Immature natural killer cell (primary cell): ENCODE data around the gene ZNF768. TPM values are rescaled to one million over a fixed set of nuclear protein-coding genes. Genes with fewer than 3 reads are reported as not detected.
"Not testable (repeated sequence)": the region's sequence is repeated elsewhere in the genome, so short reads cannot be mapped to it uniquely, and the experiment has no call there.

Source experiments
- DNase-seq, 3 donors: peaks; one replicate each; pipeline ENCODE4 v3.0.0; 2022; ENCODE audit warnings: mixed read lengths in 1 of 3
- H3K27ac Mint-ChIP-seq, 6 donors: one replicate each; pipeline ENCODE4 v1.8.0; 2020; ENCODE audit warnings: mixed read lengths in 6 of 6, mild to moderate bottlenecking in 5 of 6, inconsistent platforms in 4 of 6, moderate library complexity in 3 of 6
- H3K27me3 Mint-ChIP-seq, 3 donors: one replicate each; pipeline ENCODE4 v1.8.0; 2020 to 2021; ENCODE audit warnings: low read depth in 3 of 3, mild to moderate bottlenecking in 3 of 3, mixed read lengths in 3 of 3, moderate library complexity in 3 of 3, inconsistent platforms in 1 of 3
- H3K36me3 Mint-ChIP-seq, 3 donors: one replicate each; pipeline ENCODE4 v1.8.0; 2020; ENCODE audit warnings: mixed read lengths in 3 of 3, inconsistent platforms in 2 of 3, mild to moderate bottlenecking in 2 of 3
- H3K4me1 Mint-ChIP-seq, 2 donors: one replicate each; pipeline ENCODE4 v1.8.0; 2020; ENCODE audit warnings: inconsistent platforms in 2 of 2, mild to moderate bottlenecking in 2 of 2, mixed read lengths in 2 of 2, moderate library complexity in 1 of 2
- H3K4me3 Mint-ChIP-seq, 5 donors: one replicate each; pipeline ENCODE4 v1.8.0; 2020; ENCODE audit warnings: mild to moderate bottlenecking in 5 of 5, mixed read lengths in 5 of 5, inconsistent platforms in 3 of 5, moderate library complexity in 3 of 5
- H3K9me3 Mint-ChIP-seq, 6 donors: one replicate each; pipeline ENCODE4 v1.8.0; 2020; ENCODE audit warnings: mild to moderate bottlenecking in 6 of 6, mixed read lengths in 6 of 6, inconsistent platforms in 4 of 6, moderate library complexity in 3 of 6
- polyA plus RNA-seq, 3 donors: library from polyadenylated mRNA; unstranded; fragments of 300-500 nt; fragmentation: Illumina TruSeq; gene quantifications; one replicate each; pipeline ENCODE4 v1.2.3, GENCODE V29; 2021

The ZNF768 gene
- polyA plus RNA-seq, 3 donors from 2014 or later: 0.15 to 1.7 (median 1.3) TPM

DNA sequence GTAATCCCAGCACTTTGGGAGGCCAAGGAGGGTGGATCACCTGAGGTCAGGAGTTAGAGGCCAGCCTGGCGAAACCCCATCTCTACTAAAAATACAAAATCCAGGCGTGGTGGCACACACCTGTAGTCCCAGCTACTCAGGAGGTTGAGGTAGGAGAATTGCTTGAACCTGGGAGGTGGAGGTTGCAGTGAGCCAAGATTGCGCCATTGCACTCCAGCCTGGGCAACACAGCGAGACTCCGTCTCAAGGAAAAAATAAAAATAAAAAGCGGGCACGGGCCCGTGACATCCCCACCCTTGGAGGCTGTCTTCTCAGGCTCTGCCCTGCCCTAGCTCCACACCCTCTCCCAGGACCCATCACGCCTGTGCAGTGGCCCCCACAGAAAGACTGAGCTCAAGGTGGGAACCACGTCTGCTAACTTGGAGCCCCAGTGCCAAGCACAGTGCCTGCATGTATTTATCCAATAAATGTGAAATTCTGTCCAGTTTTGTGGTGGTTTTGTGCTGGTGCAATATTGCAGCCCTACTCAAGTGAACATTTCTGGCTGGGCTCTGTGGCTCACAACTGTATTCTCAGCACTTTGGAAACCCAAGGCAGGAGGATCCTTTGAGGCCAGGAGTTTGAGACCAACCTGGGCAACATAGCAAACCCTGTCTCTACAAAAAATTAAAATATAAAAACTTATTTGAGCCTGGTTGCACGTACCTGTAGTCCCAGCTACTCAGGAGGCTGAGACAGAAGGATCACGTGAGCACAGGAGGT is 3.5 kb downstream of the ZNF768 start:
- not testable (repeated sequence) for H3K9me3 Mint-ChIP-seq
- peak overlapping the region in 1 of 5 donors; percentile 36 for H3K4me3 Mint-ChIP-seq
- H3K27ac Mint-ChIP-seq: peak overlapping the region in 3 of 6 donors; percentile 1 to 44 (median 29)

DNA sequence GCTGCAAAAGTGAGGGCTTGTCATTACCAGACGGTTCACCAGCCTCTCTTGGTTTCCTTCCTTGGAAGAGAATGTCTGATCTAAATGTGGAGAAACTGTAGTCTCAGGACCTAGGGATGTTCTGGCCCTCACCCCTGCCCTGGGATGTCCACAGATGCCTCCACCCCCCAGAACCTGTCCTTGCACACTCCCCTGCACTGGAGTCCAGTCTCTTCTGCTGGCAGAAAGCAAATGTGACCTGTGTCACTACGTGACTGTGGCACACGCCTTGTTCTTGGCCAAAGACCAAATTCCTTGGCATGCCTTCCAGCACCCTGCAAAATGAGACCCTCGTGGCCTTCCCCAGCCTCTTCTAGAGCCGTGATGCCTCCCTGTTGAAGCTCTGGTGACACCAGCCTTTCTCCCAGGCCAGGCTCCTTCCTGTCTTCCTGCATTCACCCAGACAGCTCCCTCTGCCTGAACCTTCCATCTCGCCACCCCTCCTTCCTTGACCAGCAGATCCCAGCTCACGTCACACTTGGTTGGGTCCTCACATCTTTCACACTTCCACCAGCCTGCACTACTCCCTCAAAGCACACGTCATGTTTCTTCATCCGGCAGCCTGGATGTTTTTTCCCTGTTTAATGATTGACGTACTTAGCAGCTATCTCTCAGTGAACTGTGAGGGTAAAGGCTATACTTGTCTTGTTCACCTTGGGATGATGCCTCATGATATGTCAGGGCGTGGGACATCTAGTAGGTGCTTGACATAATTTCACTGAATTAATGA is 4.3 kb downstream of the ZNF768 start:
- DNase-seq: no peak
- H3K9me3 Mint-ChIP-seq: no peaks in the 10 kb centered on the region
- peak overlapping the region in 5 of 6 donors; percentile 2 to 82 (median 44) for H3K27ac Mint-ChIP-seq
- peak overlapping the region in 2 of 5 donors; percentile 14 to 36 for H3K4me3 Mint-ChIP-seq
- peaks cover 26 to 28% of the 10 kb centered on the region in 2 donors for H3K4me1 Mint-ChIP-seq
- peaks cover 8 to 44% (median 27%) of the 10 kb centered on the region in 3 donors for H3K36me3 Mint-ChIP-seq
- H3K27me3 Mint-ChIP-seq: peaks cover 1 to 20% (median 18%) of the 10 kb centered on the region in 3 donors

More for the DNA sequence above, 3.5 kb downstream of the ZNF768 start:
- Mint-ChIP-seq H3K27me3 (peaks cover 1 to 20% (median 18%) of the 10 kb centered on the region in 3 donors), H3K36me3 (peaks cover 8 to 37% (median 27%) of the 10 kb centered on the region in 3 donors), H3K4me1 (peaks cover 29 to 36% of the 10 kb centered on the region in 2 donors)
- DNase-seq: not testable (repeated sequence)

DNA sequence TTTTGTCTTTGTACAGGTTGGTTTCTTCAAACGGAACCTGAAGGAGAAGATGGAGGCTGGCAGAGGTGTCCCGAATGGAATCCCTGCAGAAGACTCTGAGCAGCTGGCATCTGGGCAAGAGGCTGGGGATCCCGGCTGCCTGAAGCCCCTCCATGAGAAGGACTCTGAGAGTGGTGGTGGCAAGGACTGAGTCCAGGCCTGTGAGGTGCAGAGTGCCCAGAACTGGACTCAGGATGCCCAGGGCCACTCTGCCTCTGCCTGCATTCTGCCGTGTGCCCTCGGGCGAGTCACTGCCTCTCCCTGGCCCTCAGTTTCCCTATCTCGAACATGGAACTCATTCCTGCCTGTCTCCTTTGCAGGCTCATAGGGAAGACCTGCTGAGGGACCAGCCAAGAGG is 4.9 kb downstream of the ZNF768 start:
- Mint-ChIP-seq H3K27ac (peak overlapping the region in 2 of 6 donors; percentile 44 to 81), H3K4me3 (no peak overlapping the region), H3K27me3 (peaks cover 3 to 23% (median 20%) of the 10 kb centered on the region in 3 donors), H3K36me3 (peaks cover 8 to 48% (median 29%) of the 10 kb centered on the region in 3 donors), H3K9me3 (no peaks in the 10 kb centered on the region), H3K4me1 (peaks cover 26 to 28% of the 10 kb centered on the region in 2 donors)
- DNase-seq: no peak

DNA sequence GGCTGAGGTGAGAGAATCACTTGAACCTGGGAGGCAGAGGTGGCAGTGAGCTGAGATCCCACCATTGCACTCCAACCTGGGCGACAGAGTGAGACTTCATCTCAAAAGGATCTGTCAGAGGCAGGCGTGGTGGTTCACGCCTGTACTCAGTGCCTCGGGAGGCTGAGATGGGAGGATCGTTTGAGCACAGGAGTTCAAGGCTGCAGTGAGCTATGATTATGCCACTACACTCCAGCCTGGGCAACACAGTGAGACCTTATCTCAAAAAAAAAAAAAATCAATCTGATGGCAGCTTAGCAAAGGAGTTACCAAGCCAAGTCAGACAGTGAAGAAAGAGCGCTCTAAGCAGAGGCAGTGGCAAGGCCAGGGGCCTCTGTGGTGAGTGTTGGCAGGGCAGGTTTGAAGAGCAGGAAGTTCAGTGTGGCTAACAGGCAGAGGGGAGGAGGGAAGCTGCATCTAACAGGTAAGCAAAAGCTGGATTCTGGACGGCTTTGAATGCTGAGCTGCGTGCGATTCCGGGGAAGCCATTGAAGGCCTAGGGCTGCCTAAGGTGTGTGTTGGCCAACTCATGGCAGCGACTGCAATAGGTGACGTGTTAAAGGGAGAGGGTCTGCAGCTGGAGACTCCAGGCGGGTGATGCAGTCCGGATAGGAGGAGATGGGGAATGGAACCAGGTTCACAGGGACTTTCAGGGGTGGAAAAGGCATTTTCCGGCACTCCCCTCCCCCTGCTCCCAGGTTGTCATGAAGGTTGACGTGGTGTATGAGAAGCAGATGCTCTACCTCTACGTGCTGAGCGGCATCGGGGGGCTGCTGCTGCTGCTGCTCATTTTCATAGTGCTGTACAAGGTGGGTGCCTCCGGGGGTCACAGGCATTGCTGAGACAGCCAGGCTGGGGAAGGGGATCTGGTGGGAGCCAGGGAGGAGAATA is 7.0 kb downstream of the ZNF768 start:
- H3K36me3 Mint-ChIP-seq: peaks cover 19 to 60% (median 38%) of the 10 kb centered on the region in 3 donors
- no peaks in the 10 kb centered on the region for H3K9me3 Mint-ChIP-seq
- H3K4me3 Mint-ChIP-seq: peak overlapping the region in 1 of 5 donors; percentile 25
- peaks cover 27 to 28% of the 10 kb centered on the region in 2 donors for H3K4me1 Mint-ChIP-seq
- H3K27ac Mint-ChIP-seq: peak overlapping the region; percentile 44 to 82 (median 63)
- no peak for DNase-seq
- peaks cover 4 to 28% (median 26%) of the 10 kb centered on the region in 3 donors for H3K27me3 Mint-ChIP-seq

DNA sequence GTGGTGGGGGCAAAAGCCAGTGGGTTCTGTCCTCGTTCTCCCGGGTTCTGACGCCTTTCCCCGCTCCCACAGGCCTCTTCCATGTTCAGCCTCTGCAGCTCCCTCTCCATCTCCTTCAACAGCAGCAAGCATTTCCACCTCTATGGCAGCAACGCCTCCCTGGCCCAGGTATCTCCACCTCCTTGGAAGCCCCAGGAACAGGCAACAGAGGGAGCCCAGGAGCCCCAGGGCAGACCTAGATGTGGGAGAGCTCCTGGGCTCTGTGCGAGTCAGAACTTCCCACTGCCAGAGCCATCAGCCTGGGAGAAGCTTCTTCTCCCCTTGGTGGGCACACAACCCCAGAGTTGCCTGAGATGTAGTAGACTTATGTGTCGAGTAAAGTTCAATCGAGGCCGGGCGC is 7.8 kb downstream of the ZNF768 start:
- Mint-ChIP-seq H3K4me1 (peaks cover 29 to 32% of the 10 kb centered on the region in 2 donors), H3K27ac (peak overlapping the region in 4 of 6 donors; percentile 21 to 61 (median 57)), H3K27me3 (peaks cover 4 to 25% (median 24%) of the 10 kb centered on the region in 3 donors), H3K4me3 (no peak overlapping the region), H3K36me3 (peaks cover 19 to 63% (median 42%) of the 10 kb centered on the region in 3 donors), H3K9me3 (no peaks in the 10 kb centered on the region)
- DNase-seq: no peak

DNA sequence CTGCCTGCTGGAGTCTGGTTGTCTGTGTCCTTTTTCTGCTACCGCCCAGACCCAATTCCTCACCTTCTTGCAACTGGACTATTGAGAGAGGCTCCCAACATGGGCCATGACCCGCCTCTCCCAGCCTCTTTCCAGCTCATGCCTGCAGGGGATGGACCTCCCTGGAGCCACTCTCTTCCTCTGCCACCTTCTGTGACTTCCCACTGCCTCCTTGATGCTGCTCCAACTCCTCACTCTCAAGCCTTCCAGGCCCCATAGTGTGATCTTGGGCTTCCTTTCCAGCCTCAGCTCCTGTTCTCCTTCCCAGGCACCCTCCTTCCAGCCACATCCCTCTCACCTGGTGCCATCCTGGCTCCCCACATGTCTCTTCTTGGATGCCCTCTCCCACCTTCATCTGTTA is 11.1 kb downstream of the ZNF768 start:
- peaks cover 4 to 27% (median 14%) of the 10 kb centered on the region in 3 donors for H3K27me3 Mint-ChIP-seq
- peaks cover 41 to 74% (median 52%) of the 10 kb centered on the region in 3 donors for H3K36me3 Mint-ChIP-seq

DNA sequence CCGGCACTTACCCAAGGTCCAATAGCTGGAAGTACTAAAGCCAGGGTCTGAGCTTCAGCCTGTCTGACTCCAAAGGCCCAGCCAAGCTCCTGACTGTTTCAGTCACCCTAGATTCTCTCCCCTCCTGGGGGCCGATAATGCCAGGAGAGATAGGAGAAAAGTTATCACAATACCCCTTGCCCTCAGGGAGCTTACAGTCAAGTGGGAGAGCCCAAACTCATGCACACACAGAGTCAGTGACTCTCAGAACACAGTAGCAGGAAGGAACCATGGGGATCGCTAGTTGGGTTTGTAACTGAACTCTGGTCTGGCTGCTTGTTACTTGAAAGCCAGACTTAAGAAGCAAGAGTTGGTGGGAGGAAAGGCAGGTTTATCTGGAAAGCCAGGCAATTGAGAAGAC is 14.9 kb downstream of the ZNF768 start:
- H3K36me3 Mint-ChIP-seq: peaks cover 38 to 55% (median 40%) of the 10 kb centered on the region in 3 donors

More for the DNA sequence above, 11.1 kb downstream of the ZNF768 start:
- peak overlapping the region; percentile 5 to 83 (median 69) for H3K27ac Mint-ChIP-seq
- H3K4me1 Mint-ChIP-seq: peaks cover 23 to 41% of the 10 kb centered on the region in 2 donors
- no peak for DNase-seq
- no peaks in the 10 kb centered on the region for H3K9me3 Mint-ChIP-seq
- no peak overlapping the region for H3K4me3 Mint-ChIP-seq

DNA sequence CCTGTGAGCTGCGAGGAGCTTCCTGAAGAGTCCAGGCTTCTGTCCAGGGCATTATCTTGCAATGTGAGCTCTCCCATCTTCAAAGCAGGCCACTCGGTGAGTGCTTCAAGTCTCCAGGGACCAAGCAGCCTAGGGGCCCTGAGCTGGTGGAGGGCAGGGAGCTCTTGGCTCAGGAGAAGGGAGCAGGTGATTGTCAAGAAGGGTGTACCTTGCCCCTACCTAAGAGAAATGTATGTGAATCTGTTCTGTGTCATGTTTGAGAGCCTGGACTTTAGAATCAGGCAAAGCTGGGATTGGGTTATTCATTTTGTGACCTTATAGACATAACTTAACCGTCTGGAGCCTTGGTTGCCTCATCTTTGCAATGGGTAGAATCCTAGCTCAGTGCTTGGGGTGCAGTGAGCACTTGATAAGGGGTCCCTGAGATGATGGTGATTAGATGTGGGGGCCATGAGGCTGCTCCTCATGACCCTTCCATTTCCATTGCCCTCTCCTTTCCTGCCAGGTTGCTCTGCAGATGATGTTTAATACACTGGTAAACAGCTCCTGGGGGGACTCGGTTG is 15.9 kb downstream of the ZNF768 start:
- no peak for DNase-seq
- H3K36me3 Mint-ChIP-seq: peaks cover 34 to 56% (median 36%) of the 10 kb centered on the region in 3 donors
- H3K27ac Mint-ChIP-seq: peak overlapping the region in 4 of 6 donors; percentile 27 to 80 (median 66)
- no peak overlapping the region for H3K4me3 Mint-ChIP-seq
- no peaks in the 10 kb centered on the region for H3K9me3 Mint-ChIP-seq
- peaks cover 0 to 14% (median 12%) of the 10 kb centered on the region in 3 donors for H3K27me3 Mint-ChIP-seq
- H3K4me1 Mint-ChIP-seq: peaks cover 10 to 28% of the 10 kb centered on the region in 2 donors

More for the DNA sequence above, 14.9 kb downstream of the ZNF768 start:
- no peaks in the 10 kb centered on the region for H3K9me3 Mint-ChIP-seq
- peaks cover 2 to 13% (median 13%) of the 10 kb centered on the region in 3 donors for H3K27me3 Mint-ChIP-seq
- DNase-seq: no peak
- H3K27ac Mint-ChIP-seq: peak overlapping the region in 4 of 6 donors; percentile 36 to 66 (median 51)
- peaks cover 10 to 30% of the 10 kb centered on the region in 2 donors for H3K4me1 Mint-ChIP-seq
- H3K4me3 Mint-ChIP-seq: no peak overlapping the region

DNA sequence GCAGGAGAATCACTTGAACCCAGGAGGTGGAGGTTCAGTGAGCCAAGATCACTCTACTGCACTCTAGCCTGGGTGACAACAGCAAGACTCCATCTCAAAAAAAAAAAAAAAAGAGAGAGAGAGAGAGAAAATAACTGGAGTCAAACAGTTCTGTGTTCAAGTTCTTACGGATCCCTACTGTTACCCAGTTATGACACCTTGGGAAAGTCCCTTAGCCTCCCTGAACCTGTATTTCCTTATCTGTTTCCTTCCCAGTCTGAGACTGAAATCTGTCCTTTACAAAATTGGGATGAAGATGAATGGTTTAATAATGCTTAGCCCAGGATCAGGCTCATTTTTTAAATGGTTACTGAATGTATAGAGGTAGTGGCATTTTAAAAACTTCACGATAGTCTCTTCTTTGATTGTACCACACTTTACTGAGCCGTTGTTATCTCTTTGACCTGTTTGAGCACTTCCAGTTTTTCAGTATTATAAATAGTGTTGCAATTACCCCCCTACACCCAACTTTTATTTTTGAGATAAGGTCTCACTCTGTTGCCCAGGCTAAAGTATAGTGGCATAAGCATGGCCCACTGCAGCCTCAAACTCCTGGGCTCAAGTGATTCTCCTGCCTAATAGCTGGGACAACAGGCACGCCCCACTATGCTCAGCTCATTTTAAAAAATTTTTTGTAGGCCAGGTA is 17.1 kb downstream of the ZNF768 start:
- Mint-ChIP-seq H3K4me1 (peaks cover 9 to 25% of the 10 kb centered on the region in 2 donors), H3K27ac (peak overlapping the region in 3 of 6 donors; percentile 35 to 71 (median 61)), H3K36me3 (peaks cover 34 to 52% (median 34%) of the 10 kb centered on the region in 3 donors), H3K4me3 (no peak overlapping the region), H3K9me3 (no peaks in the 10 kb centered on the region), H3K27me3 (peaks cover 0 to 11% (median 9%) of the 10 kb centered on the region in 3 donors)
- no peak for DNase-seq

DNA sequence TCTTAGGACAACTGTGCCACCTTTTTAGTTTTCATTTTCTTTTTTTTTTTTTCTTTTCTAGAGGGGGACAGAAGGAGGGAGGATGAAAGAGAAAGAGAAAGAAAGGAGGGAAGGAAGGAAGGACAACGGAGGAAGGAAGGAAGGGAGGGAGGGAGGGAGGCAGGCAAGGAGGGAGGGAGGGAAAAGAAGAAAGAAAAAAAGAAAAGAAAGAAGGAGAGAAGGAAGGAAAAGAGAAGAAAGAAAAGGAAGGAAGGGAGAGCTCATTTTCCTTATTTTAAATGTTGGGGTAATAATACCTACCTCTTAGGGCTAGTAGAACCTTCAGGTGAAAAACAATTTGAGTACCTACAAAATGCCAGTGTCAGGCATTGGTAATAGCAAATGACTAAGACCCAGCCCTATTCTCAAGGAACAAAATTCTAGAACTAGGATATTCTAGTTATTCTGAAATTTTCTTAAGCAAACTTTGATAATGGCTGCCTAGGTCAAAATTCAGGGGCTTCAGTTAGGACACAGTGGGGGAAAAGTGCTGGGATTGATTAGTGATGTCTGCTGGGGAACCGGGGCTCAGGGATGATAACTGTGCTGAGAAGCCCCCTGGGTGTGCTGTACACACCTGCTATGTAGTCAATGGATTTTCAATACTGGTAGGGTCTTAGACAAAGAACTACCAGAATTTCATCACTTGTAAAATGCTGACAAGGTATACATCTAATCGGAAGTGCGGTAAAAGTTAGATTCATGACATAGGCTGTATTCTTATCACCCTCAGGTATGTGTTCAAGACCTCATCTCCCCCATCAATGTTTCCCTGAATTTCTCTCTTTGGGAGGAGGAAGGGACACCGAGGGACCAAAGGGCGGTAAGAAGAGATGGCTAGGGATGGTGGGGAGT is 22.7 kb downstream of the ZNF768 start:
- H3K27ac Mint-ChIP-seq: peak overlapping the region; percentile 46 to 83 (median 74)
- H3K4me1 Mint-ChIP-seq: peaks cover 13 to 19% of the 10 kb centered on the region in 2 donors
- no peak for DNase-seq
- H3K4me3 Mint-ChIP-seq: no peak overlapping the region
- peaks cover 11 to 30% (median 12%) of the 10 kb centered on the region in 3 donors for H3K36me3 Mint-ChIP-seq
- peaks cover 0 to 10% (median 2%) of the 10 kb centered on the region in 3 donors for H3K27me3 Mint-ChIP-seq
- no peaks in the 10 kb centered on the region for H3K9me3 Mint-ChIP-seq

DNA sequence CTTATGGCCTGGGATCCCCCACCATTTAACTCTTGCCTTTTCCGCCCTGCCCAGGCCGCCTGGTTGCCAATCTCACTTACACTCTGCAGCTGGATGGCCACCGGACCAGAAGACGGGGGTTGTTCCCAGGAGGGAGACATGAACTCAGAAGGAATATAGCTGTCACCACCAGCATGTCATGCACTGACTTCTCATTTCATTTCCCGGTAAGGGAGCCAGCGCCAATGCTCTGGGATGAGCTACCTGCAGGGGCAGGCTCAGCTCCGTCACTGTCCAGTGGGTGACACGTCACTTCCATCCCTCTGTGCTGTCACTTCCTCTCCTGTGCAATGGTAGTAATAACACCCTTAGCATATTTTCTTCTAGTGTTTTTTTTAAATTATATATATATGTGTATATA is 27.1 kb downstream of the ZNF768 start:
- Mint-ChIP-seq H3K4me1 (peaks cover 15 to 25% of the 10 kb centered on the region in 2 donors), H3K9me3 (no peaks in the 10 kb centered on the region), H3K27me3 (peaks cover 0 to 6% (median 0%) of the 10 kb centered on the region in 3 donors), H3K36me3 (peaks cover 11 to 30% (median 16%) of the 10 kb centered on the region in 3 donors), H3K27ac (peak overlapping the region in 2 of 6 donors; percentile 81 to 85), H3K4me3 (no peak overlapping the region)
- DNase-seq: no peak
